GM21737 (cell line): ENCODE measurements around the gene PLPP6.
"Not testable (repeated sequence)": the region's sequence is repeated elsewhere in the genome, so short reads cannot be mapped to it uniquely, and the experiment has no call there.

Experiments
- ATAC-seq: cut with Tn5 transposase; IDR thresholded peaks from one replicate; pipeline ENCODE4 v1.9.1; 2021; ENCODE audit warnings: mild to moderate bottlenecking, moderate library complexity; ENCODE audit not compliant: unreplicated experiment

PLPP6 gene

DNA sequence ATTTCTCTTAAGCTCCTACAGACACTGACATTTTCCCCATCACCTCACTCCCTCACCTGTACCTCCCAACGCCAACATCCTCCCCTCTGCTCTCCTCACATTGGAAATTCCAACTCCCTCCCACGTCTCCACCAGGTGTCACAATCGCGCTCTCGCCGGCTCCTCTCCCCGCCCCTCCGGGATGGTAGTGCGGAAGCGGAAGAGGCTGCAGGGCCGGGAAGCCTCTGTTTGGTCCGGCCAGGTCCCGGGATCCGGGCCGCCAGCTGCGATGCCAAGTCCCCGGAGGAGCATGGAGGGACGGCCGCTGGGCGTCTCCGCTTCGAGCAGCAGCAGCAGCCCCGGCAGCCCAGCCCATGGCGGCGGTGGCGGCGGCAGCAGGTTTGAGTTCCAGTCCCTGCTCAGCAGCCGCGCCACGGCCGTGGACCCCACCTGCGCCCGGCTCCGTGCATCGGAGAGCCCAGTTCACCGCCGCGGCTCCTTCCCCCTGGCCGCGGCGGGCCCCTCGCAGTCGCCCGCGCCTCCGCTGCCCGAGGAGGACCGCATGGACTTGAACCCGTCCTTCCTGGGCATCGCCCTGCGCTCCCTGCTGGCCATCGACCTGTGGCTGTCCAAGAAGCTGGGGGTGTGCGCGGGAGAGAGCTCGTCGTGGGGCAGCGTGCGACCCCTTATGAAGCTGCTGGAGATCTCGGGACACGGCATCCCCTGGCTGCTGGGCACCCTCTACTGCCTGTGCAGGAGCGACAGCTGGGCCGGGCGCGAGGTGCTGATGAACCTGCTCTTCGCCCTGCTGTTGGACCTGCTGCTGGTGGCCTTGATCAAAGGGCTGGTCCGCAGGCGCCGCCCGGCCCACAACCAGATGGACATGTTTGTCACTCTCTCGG lies at the start of gene PLPP6:
PLPP6 (plus strand) TSS at position 187 of the 881 bp plus-strand sequence; CDS start at position 269, 82 bp downstream.
- peak; percentile 88 for ATAC-seq

DNA sequence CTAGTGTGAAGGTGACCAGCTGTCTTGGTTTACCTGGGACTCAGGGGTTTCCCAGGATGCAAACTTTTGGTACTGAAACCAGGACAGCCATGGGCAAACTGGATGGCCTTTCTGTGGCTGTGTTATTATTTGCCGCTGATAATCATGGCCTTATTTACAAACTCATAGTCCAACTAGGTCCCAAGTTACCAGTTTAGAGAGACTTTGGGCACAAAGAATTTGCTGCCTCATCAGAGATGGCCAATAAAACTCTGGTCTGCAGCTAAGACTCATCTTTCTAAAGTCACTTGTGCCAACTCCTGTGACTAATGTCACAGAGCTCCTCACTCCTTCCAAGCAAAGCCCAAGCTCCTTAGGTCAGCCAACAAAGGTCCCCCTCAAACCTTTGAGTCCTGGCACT lies 47.5 kb upstream of the PLPP6 start:
- ATAC-seq = no peak

DNA sequence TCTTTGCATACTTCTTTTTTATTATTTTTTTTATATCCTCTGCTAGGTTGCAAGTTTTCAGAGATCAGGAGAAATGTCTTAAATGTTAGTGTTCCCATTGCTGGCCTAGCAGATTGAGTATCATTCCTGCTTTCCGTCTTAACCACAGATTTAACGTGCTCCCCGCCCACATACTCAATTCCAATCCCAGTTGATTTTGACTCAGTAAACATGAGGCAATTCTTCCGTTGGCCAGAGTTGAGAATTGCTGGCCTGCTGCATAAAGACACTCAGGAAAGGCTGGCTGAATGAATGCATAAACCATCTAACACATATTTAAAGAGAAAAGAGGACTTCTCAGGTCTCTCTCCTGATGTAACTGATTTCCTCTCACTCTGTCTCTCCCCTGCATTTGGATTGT lies 46.8 kb upstream of the PLPP6 start:
- no peak for ATAC-seq

DNA sequence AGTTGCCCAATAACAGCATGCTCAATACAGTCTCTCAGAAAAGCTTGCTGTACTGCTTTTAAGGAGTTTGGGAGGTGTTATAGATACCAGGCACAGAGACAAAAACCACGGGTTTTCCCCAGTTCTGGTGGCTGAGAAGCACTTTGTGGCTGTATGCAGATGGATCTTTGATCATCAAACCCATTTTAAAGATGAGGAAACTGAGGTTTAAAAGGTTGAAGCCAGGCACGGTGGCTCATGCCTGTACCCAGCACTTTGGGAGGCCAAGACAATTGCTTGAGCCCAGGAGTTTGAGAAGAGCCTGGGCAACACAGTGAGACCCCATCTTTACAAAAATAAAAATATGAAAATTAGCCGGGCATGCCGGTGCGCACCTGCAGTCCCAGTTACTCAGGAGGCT lies 46.3 kb upstream of the PLPP6 start:
- no peak for ATAC-seq

DNA sequence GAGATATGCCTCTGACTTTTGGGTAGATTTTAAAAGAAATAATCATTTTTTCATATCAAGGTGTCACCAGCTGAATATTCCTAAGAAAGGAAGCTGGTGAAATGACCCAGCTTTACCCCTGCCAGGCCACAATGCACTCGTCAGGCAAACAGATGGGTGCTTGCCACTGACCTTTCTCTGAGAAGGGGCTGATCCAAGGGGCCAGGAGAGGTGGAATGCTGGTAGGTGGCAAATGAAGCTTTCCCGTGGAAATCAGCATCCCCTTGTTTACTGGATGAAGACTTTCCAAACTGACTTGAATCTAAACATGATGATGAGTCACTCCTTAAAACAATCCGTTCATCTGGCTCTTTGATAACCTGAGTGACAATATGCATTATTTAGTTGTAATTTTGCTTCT lies 44.3 kb upstream of the PLPP6 start:
- ATAC-seq = no peak

DNA sequence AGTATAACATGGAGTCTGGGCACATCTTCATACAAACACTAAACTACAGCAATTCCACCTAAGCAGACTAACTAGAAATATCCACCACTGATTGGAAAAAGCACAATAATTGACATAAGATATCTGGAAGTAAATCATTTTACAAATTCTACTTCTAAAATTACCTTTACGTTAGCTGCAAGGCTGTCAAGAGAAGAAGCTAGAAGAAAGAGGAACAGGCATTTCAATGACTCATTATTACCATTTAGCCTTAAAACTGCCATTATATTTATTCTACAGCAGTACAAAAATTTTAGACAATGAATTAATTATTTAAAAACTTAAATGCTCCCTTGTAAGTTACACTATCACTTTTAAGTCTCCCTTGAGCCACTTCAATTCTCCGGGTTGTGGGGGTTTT lies 43.4 kb upstream of the PLPP6 start:
- no peak for ATAC-seq

DNA sequence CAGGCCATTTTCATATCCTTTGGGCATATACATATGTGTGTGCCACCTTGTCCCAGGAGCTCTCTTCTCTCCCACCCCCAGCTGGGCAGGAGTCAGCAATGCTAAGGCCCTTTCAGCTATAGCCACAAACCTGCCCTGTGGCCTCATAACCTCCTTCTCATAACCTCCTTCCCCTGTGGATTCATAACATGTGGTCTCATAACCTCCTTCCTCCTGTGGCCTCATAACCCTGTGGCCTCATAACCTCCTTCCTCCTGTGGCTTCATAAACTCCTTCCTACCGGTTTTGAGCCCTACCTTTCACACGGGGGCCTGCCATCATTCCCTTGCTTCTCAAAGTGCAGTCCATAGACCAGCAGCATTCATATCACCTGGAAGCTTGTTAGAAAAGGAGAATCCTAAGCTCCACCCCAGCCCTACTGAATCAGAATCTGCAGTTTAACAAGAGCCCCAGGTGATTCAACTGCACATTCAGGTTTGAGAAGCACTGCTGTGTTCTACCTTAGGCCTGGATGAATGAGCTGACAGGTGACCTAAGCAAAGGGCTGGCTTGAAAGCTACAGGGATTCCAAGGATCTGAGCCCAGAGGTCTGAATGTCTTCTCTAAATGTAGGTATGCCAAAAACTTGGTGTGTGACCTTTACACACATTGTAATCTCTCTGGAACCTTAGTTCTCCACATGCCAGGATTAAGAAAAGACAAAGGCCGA lies 41.9 kb upstream of the PLPP6 start:
- ATAC-seq = no peak

DNA sequence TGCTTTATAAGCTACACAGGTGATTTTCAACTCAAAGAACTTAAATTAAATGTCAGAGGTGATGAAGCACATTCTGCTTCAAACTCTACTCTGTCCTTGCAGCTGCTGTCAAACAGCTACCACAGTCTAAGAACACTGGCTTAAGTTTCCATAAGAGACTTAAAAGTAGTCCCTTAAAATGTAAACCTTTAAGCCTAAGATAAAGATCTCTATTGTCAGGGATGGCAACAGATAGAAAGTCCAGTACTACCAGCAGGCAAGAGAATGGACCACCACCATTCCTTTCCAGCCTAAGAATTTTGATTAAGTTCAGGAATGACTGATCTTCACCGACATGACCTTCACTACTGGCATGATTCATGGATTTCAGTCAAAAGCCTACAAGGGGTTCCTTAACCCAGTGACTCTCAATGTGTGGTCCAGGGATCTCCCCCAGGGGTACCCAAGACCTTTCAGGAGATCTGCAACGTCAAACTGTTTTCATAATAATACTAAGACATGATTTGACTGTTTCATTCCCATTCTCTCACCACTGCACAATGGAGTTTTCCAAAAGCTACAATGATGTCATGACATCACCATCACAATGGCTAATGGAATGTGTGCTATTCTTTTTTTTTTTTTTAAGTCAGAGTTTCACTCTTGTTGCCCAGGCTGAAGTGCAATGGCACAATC lies 41.1 kb upstream of the PLPP6 start:
- ATAC-seq = no peak

DNA sequence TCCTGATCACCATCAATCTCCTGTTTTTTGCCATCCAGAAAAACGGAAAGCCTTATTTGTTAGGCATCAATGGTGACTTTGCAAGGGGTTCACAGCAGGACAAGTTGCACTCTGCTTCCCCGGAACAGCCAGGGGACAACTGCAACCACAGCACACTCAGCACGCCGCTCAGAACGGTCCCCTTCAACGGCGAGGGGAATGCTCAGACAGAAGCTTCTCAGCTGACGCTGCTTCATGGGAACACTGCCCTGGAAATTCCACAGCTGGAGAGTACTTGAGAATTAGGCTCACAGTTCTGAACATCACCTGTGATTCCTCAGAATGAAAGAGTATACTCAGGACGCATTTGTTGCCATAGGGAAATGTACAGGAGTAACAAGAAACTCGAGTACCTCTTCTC lies 40.1 kb upstream of the PLPP6 start:
- ATAC-seq = no peak

DNA sequence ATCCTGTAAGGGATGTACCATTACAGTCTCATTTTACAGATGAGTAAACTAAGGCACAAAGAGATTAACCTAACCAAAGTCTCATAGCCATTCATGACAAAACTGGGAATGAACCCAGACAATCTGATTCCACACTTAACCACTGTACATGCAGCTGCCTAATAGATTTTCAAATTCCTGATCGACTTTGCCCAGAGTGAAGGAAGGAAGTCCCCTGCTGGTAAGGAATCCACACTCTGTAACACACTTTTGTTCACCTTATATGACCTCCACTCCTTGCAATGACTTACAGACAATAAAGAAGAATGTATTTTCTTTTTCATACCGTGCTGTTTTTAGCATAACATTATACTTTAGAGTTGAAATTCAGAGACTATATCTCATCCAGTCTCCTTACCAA lies 31.3 kb upstream of the PLPP6 start:
- no peak for ATAC-seq

DNA sequence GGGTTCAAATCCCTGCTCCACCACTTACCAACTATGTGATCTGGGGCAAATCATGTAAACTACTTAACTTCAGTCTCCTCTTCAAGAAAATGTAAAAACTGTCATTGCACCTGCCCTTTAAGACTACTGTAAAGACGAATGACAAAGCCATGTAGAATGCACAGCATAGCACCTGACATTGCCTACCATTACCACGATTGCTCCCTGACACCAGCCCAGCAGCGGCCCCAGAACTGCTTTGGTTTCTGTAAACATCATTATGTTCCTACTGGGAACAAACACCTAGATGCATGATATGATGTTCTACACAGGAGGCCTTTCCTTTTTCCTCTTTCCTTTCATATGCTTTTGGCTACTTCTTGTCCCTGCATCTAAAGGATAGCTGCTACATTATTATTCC lies 23.1 kb upstream of the PLPP6 start:
- no peak for ATAC-seq

DNA sequence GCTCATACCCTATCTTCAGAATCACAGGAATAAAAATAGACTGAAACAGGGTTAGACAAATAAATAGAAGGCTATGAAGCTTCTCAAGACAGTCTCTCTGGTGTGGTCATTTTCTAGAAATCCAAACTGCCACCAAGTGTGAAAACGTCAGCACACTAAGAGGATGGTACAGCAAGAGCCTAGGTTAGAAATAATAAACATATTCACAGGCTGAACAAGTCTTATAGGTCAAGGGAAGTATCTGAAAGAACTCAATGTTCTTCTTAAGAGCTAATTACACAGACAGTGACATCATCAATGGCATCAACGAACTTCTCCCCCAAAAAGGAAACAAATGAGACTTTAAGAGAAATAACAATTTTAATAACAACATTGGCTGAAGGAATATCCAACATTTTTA lies 22.7 kb upstream of the PLPP6 start:
- ATAC-seq = no peak

DNA sequence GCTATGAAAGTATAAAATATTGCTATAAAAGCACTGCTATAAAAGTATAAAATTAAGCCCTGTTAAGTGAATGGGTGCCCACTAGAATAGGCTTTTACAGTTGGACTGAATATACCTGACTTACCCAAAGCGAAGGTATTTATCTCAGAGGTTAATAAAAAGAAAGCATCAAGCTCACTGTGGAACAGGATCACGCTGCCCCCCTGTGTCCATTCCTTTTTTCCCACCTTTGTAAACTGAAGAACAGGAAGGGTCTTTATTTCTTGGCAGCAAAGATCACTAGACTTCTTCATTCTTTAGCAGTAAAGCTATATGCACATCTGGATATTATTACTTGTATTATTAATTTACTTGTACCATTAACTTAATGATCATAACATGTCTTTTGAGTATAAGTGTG lies 22.1 kb upstream of the PLPP6 start:
- ATAC-seq = no peak

DNA sequence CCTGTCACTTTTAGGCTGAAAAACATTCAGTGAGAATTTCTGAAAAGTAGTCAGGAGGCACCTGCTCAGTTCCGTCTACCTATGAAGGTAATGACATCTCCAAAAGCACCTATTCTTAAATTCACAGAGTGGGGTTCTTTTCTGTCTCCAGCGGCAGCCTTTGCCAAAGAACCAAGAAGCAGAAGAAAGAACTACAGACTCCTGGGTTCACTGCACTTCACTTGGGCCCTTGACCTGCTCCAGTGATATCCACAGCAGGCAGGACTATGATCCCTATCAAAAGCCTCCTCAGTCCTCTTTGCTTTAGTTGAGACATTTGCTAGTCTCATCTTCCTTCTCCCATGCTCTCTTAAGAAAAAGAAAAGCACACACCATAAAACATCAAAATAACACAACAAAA lies 19.7 kb upstream of the PLPP6 start:
- ATAC-seq = no peak

DNA sequence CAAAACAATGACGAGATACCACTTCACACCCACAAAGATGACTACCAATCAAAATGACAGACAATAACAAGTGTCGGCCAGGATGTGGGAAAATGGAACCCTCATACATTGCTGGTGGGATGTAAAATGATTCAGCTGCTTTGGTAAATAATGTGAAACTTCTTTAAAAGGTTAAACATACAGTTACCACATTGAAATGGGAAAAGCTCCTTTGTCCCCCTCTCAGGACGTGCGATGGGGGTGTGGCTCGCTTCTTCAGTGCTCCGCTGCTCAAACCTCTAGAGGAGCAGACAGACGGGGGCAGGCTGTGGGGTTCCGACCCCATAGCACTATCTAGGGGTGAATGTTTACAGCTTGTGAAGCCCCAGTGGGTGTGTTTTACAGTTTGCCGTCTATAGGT lies 8.0 kb upstream of the PLPP6 start:
- ATAC-seq = no peak

DNA sequence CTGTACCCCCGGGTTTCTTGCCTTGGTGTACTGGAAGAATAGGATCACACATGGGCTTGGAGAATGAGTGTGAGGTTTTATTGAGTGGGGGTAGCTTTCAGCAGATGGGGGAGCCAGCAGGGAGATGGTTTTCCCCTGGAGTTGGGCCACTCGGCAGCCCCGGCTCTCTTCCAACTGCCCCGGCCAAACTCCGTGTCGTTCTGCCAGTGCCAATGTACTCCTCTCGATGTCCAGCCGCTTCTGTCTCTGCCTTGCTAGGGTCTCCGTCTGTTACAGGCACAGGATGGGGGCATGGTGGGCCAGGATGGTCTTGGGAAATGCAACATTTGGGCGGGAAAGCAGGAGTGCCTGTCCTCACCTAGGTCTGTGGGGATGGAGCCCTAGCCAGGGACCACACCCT lies 7.6 kb upstream of the PLPP6 start:
- no peak for ATAC-seq

DNA sequence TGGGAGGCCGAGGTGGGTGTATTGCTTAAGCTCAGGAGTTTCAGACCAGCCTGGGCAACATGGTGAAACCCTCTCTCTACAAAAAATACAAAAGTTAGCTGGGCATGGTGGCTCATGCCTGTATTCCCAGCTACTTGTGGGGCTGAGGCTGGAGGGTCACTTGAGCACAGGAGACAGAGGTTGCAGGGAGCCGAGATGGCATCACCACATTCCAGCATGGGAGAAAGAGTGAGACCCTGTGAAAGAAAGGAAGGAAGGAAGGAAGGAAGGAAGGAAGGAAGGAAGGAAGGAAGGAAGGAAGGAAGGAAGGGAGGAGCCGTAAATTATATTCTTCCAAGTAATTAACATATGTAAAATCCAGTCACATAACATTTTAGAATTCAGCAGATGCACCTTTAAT lies 5.9 kb upstream of the PLPP6 start:
- not testable (repeated sequence) for ATAC-seq

DNA sequence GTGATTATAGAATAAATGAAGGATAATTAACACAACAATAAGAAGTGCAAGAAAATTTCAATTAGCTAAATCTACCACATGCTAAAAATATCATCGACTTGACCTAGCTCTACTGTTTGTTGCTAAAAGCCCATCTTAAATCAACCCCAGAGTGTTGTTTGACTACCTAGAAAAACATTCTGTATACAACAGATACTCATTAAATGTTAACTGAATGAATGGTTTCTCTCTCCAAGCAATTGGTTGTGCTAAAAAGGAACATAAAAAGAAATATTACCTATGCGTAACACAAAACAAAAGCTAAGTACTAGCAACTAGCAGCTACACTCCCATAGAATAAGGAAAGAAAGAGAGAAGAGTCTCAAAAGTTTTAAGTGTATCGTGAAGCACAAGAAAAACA lies 5.5 kb upstream of the PLPP6 start:
- no peak for ATAC-seq

DNA sequence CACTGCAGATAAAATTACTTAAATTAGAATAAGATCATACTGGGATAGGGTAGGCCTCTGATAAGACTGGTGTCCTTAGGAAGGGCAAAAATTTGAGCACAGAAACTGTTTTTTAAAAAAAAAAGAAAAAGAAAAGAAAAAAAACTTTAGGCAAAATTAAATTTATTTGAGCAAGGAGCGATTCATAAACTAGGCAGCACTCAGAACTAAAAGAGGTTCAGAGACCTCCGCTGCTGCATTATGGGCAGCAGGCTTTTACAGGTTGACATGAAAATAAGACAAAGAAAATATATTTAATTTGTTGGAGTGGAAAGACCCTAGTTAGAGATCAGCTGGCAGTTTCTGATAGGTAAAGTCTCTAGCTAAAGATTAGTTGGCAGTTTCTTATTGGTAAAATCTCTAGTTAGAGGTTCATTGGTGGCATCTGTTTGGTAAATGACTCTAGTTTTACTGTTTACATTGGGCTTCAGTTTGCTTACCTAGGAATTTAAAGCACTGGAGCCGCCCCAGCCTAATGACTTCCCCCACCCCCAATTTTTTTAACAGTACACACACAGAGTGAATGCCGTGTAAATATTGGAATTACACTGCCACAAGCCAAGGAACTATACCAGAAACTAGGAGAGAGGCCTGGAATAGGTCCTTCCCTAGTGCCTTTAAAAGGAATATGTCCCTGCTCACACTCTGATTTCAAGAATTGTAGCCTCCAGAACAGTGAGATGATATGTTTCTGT lies 4.5 kb upstream of the PLPP6 start:
- no peak for ATAC-seq

DNA sequence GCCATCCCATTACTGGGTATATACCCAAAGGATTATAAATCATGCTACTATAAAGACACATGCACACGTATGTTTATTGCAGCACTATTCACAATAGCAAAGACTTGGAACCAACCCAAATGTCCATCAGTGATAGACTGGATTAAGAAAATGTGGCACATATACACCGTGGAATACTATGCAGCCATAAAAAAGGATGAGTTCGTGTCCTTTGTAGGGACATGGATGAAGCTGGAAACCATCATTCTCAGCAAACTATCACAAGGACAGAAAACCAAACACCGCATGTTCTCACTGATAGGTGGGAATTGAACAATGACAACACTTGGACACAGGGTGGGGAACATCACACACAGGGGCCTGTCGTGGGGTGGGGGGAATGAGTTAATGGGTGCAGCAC lies 1.4 kb upstream of the PLPP6 start:
- ATAC-seq = not testable (repeated sequence)

DNA sequence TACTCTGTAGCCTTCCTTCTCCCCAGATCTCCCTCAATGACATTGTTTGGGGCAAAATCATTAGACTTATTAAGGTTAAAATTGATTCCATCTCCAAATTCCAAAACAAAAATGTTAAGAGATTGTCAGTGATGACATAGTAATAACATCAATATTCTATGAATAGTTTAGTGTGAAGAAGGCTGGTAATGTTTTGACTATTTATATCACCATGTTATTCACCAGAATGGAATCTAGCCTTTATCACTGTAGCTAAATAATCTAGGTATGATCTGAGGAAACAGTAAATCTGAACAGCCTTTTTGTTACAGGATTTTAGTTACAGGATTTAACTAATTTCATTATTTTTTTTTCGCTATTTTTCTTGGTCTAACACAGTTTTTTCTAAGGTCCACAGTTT lies 929 bp upstream of the PLPP6 start:
- no peak for ATAC-seq
